GM21786 (cell line): Measurements from ENCODE around the gene DPP6.
"Not testable (repeated sequence)": the region's sequence is repeated elsewhere in the genome, so short reads cannot be mapped to it uniquely, and the experiment has no call there.

Source experiments
- ATAC-seq: cut with Tn5 transposase; IDR thresholded peaks from one replicate; pipeline ENCODE4 v1.9.1; 2021; ENCODE audit not compliant: unreplicated experiment

Gene DPP6

DNA sequence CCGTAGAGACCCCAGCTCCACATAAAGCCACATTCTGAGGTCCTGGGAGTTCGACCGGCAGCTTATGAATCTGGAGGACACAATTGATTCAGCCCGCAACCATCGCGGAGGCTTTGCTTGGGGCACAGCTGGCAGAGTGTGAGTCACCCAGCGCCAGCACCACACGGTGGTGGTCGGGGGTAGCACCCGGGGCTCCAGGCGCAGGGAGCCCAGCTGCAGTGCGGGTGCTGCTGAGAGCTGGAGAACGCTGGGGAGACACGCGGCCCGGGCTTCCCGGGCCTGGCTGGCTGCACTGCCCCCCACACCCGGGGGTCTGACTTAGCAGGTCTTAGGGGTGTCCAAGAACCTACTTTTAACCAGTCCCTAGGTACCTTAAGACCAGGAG, 862.8 kb downstream of the DPP6 start:
- no peak for ATAC-seq

DNA sequence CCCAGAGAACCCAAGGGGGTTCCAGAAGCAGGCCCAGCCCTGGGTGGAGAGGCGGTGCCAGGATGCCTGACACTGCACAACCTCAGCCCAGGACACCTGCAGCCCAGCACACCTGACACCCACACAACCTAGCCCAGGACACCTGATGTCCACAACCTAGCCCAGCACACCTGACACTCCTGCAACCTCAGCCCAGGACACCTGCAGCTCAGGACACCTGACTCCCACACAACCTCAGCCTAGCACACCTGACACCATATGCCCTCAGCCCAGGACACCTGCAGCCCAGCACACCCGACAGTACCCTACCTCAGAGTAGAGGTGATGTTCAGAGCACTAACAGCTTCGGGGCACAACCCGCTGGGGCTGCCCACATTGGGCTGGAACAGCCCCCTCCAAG, 863.4 kb downstream of the DPP6 start:
- no peak for ATAC-seq

DNA sequence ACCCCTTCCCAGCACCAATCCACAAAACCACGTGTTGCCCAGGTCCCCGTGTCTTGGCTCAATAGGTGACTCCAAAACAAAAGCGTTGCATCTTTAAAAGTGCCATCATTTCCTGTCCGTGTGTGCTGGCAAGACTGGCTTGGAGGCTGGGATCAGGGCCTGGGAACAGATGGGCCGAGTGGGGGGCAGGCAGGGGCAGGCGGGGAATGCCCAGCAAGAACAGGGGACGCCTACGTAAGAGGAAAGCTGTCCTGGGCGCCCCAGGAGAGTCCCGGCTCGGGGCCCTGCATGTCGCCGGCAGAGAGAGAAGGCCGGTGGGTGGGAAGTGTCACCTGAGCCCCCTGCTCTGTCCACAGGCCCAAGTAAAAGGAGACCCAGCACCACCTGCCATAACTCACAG, 864.2 kb downstream of the DPP6 start:
- ATAC-seq: no peak

DNA sequence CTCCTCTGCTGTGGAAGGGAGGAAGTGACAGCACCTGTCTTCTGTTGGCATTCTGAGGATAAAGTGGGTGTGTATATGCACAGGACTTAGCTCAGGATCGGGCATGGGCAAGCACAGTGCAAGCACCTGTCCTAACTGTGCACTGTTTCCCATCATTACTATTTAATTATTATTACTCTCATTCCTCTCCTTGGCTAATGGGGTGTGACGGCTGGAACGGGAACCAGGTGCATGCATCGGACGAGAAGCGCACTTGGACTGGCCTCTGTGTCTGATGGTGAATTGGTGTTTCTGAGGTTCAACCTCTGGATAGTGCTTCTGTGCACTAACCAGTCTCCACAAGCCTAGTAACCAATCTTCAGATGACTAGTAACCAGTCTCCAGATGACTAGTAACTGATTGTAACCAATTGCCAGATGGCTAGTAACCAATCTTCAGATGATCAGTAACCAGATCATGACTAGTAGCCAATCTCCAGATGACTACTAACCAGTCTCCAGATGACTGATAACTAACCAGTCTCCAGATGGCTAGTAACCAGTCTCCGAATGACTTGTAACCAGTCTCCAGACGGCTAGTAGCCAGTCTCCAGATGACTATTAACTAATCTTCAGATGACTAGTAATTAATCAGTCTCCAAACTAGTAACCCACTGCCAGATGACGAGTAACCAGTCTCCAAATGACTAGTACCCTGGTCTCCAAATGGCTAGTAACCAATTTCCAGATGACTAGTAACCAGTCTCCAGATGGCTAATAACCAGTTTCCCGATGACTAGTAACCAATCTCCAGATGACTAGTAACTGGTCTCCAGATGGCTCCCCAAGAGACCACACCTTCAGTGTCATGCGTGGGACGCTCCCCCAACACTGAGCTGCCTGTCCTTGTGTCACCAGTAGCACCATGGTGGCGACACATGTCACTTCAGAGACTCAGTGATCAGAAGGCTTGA, 864.9 kb downstream of the DPP6 start:
- ATAC-seq: no peak

DNA sequence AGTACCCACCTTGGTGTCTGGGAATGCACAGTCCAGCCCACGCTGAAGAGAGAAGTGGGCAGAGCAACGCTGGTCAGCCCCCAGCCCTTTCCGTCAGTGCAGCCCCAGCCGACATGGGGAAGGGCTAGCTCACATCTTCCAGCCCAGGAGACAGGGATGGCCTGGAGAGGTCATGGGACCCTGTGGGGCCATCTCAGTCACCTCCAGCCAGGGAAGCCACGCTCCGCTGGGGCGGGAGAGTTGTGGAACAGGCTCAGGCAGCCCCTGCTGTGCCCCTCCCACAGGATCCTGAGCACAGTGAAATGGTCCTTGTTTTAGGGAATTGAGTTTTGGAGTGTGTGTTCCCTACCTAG, 865.6 kb downstream of the DPP6 start:
- ATAC-seq: no peak

DNA sequence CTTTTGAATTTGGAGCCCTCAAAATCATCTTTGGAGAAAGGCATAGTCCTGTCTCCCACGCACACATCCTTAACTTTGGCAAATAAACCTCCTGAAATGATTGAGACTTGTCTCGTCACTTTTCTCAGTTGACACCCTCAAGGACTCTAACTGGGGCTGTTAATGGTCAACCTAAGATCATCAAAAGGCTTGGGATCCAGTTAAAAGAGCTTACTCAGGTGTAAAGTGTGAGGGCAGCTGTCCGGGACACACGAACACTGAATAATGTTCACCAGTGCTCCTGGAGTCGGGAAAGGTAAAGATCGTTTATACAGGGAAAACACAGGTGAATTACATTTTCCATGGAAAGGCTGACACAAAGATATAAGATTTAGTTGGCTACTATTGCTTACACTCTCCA, 866.1 kb downstream of the DPP6 start:
- ATAC-seq: no peak

DNA sequence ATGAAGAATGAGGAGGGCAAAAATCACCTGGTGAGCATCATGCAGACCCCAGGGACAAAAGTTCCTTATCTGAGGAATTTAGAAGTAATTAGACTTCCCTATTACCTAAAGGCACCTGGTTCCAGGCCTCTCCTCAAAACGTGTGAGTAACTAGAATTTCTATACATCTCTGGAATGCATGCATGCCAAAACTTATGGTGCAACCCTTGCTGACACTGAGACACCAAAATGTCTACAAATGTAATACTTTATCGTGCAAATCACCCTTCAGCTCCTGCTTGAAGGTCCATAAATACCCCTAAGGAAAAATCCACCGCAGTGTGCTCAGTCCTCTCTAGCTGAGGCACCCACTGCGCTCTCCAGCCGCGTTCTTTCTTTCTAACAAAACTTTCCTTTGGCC, 866.5 kb downstream of the DPP6 start:
- ATAC-seq: no peak

DNA sequence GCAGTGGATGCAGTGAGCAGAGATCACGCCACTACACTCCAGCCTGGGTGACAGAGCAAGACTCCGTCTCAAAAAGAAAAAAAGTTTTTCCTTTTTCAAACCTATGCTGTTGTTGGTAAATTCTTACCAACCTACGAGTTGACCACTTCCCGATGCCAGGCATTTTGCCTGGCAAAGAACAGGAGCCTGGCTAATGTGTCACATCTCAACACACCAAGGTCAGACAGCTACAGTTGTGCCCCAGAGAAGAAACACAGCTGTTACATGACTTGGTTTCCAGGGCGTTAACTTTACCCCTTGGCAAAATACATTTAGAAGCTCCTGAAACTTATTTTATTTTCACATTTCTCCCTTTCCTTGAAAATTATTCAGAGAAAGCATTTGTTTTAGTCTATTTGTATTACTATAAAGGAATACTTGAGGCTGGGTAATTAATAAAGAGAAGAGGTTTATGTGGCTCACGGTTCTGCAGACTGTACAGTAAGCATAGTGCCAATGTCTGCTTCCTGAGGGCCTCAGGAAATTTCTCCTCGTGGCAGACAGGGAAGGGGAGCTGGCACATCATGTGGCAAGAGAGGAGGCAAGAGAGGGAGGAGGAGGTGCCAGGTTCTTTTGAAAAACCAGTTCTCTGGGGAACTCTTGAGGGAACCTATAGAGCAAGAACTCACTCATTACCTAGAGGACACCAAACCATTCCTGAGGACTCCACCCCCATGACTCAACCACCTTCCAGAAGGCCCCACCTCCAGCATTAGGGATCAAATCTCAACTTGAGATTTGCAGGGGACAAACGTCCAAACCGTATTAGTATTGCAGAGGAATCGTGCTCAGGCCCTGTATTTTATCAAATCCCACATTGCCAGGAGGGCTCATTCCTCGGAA, 867.4 kb downstream of the DPP6 start:
- no peak for ATAC-seq

DNA sequence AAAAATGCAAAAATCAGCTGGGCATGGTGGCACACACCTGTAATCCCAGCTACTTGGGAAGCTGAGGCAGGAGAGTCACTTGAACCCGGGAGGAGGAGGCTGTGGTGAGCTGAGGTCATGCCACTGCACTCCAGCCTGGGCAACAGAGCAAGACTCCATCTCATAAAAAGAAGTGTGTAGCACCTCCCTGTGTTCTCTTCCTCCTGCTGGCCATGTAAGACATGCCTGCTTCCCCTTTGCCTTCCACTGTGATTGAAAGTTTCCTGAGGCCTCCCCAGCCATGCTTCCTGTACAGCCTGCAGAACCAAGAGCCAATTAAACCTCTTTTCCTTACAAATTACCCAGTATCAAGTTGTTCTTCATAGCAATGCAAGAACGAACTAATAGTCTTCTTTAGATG, 870.3 kb downstream of the DPP6 start:
- ATAC-seq: not testable (repeated sequence)

DNA sequence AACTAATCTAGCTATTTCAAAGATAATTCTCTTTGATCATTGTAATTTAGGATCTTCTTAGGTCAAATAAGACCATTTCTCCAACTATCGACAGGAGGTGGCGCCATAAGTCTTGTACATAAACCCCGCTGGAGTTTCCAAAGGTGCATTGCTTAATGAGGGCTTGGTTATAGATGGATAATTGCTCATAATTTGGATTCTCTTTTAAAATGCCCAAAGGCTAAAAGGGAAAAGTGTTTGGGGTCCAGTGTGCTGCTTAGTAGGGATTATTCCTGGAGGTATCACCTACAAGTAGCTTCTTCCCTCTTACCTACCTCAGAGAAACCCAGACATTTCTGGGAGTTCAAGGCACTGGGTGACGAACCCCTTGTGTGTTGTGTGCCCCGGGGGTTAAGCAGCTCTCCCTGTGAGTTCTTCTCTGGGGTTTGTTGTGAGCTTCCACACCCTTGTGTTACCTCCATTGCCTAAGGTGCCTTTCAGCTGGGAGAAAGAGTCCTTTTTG, 875.5 kb downstream of the DPP6 start:
- ATAC-seq: peak; percentile 48

DNA sequence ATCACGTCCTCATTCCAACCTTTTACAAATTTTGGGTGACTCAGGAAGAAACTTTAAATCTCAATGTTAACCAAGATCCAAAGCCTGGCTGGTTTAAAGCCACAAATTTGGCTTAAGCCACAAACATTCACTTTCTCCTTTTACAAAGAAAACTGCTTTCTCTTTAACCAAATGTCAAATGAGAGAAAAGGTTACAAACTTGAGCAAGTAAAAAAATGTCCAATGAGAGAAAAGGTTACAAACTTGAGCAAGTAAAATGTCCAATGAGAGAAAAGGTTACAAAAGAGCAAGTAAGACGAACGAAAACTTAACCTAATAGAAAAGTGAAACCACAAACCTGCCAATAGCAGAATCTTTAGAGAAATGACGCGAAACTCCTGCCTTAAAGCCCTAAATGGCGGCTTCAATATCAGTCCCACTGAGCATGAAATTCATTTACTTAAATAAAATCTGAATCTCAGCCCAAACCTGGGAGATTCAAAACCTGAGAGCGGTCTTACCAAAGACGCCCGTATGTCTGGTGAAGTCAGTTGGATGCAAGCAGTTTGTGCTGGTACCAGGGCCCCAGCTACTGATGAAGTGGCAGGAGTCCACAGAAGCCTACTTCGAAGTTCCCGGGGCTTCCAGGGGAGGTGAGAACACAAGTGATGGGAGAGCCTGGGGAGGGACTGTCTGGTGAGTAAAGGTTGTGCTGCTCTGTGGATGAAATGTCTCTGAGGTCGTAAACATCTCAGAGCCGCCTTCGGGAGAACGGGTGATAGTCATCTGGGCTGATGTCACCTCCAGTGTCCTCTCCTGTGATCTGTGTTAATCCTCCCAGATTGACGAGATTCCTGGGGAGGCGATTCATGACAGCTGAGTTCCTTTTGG, 876.2 kb downstream of the DPP6 start:
- peak; percentile 82 for ATAC-seq

DNA sequence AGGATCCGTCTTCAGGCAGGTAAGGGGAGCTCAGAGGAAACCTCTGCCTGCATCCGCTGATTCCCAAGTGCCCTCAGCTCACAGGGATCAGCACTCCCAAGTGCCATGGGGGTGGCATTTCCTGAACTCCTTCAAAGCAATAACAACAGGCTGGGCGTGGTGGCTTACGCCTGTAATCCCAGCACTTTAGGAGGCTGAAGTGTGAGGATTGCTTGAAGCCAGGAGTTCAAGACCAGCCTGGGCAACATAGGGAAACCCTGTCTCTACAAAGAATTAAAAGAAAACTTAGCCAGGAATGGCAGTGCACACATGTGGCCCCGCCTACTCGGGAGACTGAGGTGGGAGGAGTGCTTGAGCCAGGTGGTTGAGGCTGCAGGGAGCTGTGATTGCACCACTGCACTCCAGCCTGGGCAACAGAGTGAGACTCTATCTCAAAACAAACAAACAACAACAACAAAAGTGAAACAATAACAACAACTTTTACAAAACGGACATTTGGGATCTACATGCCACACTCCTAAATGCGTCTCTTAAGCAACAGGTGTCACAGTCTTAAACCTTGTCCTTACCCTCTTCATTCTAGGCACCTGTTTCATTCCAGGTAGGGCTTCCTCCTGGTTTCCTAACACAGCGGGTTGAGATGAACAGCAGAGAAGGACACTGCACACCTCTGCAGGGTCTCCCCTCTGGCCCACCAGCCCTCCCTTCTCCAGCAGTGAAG, 877.0 kb downstream of the DPP6 start:
- no peak for ATAC-seq

DNA sequence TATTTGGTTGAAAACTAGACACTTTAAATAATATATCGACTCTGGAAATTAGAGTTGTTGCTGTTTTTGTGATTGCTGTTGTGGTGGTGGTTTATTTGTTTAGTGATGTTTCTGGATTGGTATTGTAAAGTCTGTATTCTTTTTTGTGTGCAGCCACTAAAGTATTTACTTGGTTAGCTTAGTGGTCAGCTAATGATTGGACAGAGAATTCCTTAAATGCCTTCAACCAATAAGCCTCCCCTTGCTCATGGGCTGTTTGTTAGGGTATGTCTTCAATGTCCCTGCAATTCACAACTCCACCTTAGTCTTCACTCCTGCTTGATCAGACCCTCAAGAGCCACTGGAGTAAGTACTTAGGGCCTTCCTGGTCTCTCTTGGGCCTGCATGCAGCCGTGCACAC, 879.7 kb downstream of the DPP6 start:
- no peak for ATAC-seq

DNA sequence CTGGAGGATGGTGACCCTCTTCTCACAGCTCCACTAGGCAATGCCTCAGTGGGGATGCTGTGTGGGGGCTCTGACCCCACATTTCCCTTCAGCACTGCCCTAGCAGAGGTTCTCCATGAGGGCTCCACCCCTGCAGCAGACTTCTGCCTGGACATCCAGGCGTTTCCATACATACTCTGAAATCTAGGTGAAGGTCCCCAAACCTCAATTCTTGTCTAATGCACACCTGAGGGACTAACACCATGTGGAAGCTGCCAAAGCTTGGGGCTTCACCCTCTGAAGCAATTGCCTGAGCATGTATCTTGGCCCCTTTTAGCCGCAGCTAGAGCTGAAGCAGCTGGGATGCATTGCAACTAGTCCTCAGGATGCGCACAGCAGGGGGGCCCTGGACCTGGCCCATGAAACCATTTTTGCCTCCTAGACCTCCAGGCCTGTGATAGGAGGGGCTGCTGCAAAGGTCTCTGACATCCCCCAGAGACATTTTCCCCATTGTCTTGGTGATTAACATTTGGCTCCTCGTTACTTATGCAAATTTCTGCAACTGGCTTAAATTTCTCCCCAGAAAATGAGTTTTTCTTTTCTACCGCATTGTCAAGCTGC, 882.3 kb downstream of the DPP6 start:
- not testable (repeated sequence) for ATAC-seq

DNA sequence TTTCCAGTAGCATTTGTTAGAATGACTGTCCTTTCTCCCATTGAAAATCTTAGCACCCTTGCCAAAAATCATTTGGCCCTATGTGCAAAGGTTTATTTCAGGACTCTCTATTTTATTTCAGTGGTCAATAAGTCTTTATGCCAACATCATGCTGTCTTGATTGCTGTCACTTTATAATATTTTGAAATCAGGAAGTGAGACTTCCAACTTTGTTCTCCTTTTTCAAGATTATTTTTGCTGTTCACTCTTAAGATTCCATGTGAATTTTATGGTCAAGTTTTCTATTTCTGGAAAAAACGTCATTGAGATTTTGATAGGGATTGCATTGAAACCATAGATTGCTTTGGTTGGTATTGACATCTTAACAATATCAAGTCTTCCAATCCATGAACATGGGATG, 885.6 kb downstream of the DPP6 start:
- no peak for ATAC-seq

DNA sequence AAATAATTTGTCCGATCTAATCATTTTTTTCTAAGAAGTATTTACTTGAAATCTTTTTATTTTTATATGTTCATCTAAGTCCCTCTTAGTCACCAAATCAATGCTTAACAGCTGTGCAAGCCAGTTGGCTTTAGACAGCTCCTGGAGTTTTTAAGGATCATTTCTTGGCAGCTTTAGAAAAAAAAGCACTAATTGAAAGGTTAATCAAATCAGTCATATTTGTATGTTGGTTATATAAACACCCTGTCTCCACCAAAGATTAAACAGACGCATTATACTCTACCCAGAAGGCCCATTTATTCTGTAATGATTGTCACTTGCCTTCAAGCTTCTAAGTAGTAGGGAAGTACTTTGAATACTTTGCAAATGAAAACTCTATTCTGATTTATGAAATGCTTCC, 890.5 kb downstream of the DPP6 start:
- no peak for ATAC-seq
